ENCODE results near the gene MYO1D. TPM values are rescaled to one million over a fixed set of nuclear protein-coding genes. Genes with fewer than 3 reads are reported as not detected.

MYO1D gene
- total RNA-seq, 2 experiments from 2014 or later: 8.7 to 8.8 TPM

GRCh38 chr17:32503251-32504165, 373.4 kb downstream of the MYO1D start:
- Mint-ChIP-seq H3K4me3 (peak overlapping the region; percentile 46), H3K27ac (peak overlapping the region; percentile 97), H3K9me3 (ENCODE audit: low read depth) (peaks cover 4% of the 10 kb centered on the region), H3K27me3 (no peaks in the 10 kb centered on the region), H3K4me1 (peaks cover 73% of the 10 kb centered on the region), H3K36me3 (ENCODE audit: low read depth) (peaks cover 6% of the 10 kb centered on the region)
- intact Hi-C loops (cut with DNase I, micrococcal nuclease): loop anchor here (1.0 to 5.0 kb wide), 4 partner anchors 14 to 54 kb away; no protein-coding TSS in a partner anchor
- ChIA-PET CTCF (interaction anchor here (0.7 to 1.3 kb wide), 2 partner anchors 19 to 20 kb away, joined by 4 to 5 read pairs; no protein-coding TSS in a partner anchor), POLR2A (interaction anchor here (1.5 kb wide), 1 partner anchor 20 kb away, joined by 19 read pairs; no protein-coding TSS in a partner anchor)
- peak; percentile 71 for DNase-seq
- peak; percentile 93 for ATAC-seq

GRCh38 chr17:32502710-32503109, 374.2 kb downstream of the MYO1D start:
- ATAC-seq: no peak
- H3K36me3 Mint-ChIP-seq (ENCODE audit: low read depth): peaks cover 6% of the 10 kb centered on the region
- DNase-seq: no peak
- ChIA-PET POLR2A (no interaction called here), CTCF (no interaction called here)
- peaks cover 65% of the 10 kb centered on the region for H3K4me1 Mint-ChIP-seq
- H3K4me3 Mint-ChIP-seq: peak overlapping the region; percentile 46
- peaks cover 4% of the 10 kb centered on the region for H3K9me3 Mint-ChIP-seq (ENCODE audit: low read depth)
- H3K27ac Mint-ChIP-seq: peak overlapping the region; percentile 97
- intact Hi-C loops (cut with DNase I, micrococcal nuclease): loop anchor here (1.0 to 5.0 kb wide), 4 partner anchors 15 to 55 kb away; no protein-coding TSS in a partner anchor
- H3K27me3 Mint-ChIP-seq: no peaks in the 10 kb centered on the region

GRCh38 chr17:32502013-32502412, 374.9 kb downstream of the MYO1D start:
- H3K4me3 Mint-ChIP-seq: no peak overlapping the region
- POLR2A ChIA-PET: no interaction called here
- peak overlapping the region; percentile 97 for H3K27ac Mint-ChIP-seq
- CTCF ChIA-PET: interaction anchor here (1.3 kb wide), 1 partner anchor 13 kb away, joined by 6 read pairs; no protein-coding TSS in a partner anchor
- DNase-seq (peak; percentile 36), ATAC-seq (no peak)
- peaks cover 6% of the 10 kb centered on the region for H3K36me3 Mint-ChIP-seq (ENCODE audit: low read depth)
- H3K9me3 Mint-ChIP-seq (ENCODE audit: low read depth): peaks cover 4% of the 10 kb centered on the region
- intact Hi-C loops (cut with DNase I, micrococcal nuclease): loop anchor here in 1 of 2 experiments (5.0 kb wide), 1 partner anchor 55 kb away; no protein-coding TSS in a partner anchor
- peaks cover 58% of the 10 kb centered on the region for H3K4me1 Mint-ChIP-seq
- H3K27me3 Mint-ChIP-seq: no peaks in the 10 kb centered on the region

GRCh38 chr17:32498391-32498790, 378.5 kb downstream of the MYO1D start:
- DNase-seq (no peak), ATAC-seq (no peak)
- Mint-ChIP-seq H3K9me3 (ENCODE audit: low read depth) (no peaks in the 10 kb centered on the region), H3K4me1 (peaks cover 34% of the 10 kb centered on the region), H3K27me3 (no peaks in the 10 kb centered on the region), H3K36me3 (ENCODE audit: low read depth) (peaks cover 6% of the 10 kb centered on the region), H3K27ac (no peak overlapping the region), H3K4me3 (no peak overlapping the region)
- POLR2A ChIA-PET: interaction anchor here (0.6 kb wide), 1 partner anchor 9 kb away, joined by 5 read pairs; no protein-coding TSS in a partner anchor
- intact Hi-C loops (cut with DNase I, micrococcal nuclease): no loop called here
- CTCF ChIA-PET: interaction anchor here (0.6 to 1.0 kb wide), 2 partner anchors 9 to 340 kb away, joined by 3 to 5 read pairs; no protein-coding TSS in a partner anchor

- CTCF ChIA-PET: interaction anchor here (0.6 to 0.7 kb wide), 2 partner anchors 308 to 363 kb away, joined by 3 to 4 read pairs; no protein-coding TSS in a partner anchor
- Mint-ChIP-seq H3K36me3 (ENCODE audit: low read depth) (peaks cover 6% of the 10 kb centered on the region), H3K9me3 (ENCODE audit: low read depth) (no peaks in the 10 kb centered on the region), H3K4me1 (peaks cover 33% of the 10 kb centered on the region), H3K27ac (no peak overlapping the region), H3K27me3 (no peaks in the 10 kb centered on the region), H3K4me3 (no peak overlapping the region)
- intact Hi-C loops (cut with DNase I, micrococcal nuclease): no loop called here
- DNase-seq: no peak
- POLR2A ChIA-PET: interaction anchor here (0.6 kb wide), 1 partner anchor 13 kb away, joined by 5 read pairs; no protein-coding TSS in a partner anchor
- no peak for ATAC-seq
Measured at GRCh38 chr17:32497431-32498205, 379.3 kb downstream of the MYO1D start.

- H3K27me3 Mint-ChIP-seq: no peaks in the 10 kb centered on the region
- ChIA-PET POLR2A (interaction anchor here (0.6 to 1.6 kb wide), 2 partner anchors 9 to 14 kb away, joined by 5 read pairs; partner anchors contain the start of gene CDK5R1), CTCF (interaction anchor here (1.0 to 2.3 kb wide), 3 partner anchors 9 to 47 kb away, joined by 4 to 5 read pairs (median 4); no protein-coding TSS in a partner anchor)
- H3K9me3 Mint-ChIP-seq (ENCODE audit: low read depth): no peaks in the 10 kb centered on the region
- no peak overlapping the region for H3K27ac Mint-ChIP-seq
- H3K4me1 Mint-ChIP-seq: peaks cover 33% of the 10 kb centered on the region
- no peaks in the 10 kb centered on the region for H3K36me3 Mint-ChIP-seq (ENCODE audit: low read depth)
- H3K4me3 Mint-ChIP-seq: no peak overlapping the region
- ATAC-seq (no peak), DNase-seq (no peak)
- intact Hi-C loops (cut with DNase I, micrococcal nuclease): no loop called here
Measured at GRCh38 chr17:32496395-32497073, 380.4 kb downstream of the MYO1D start.

- intact Hi-C loops (cut with DNase I, micrococcal nuclease): no loop called here
- peak; percentile 51 for DNase-seq
- ChIA-PET POLR2A (interaction anchor here (1.6 kb wide), 1 partner anchor 9 kb away, joined by 5 read pairs; the partner anchor contains the start of gene CDK5R1), CTCF (interaction anchor here (0.7 to 2.3 kb wide), 5 partner anchors 8 to 1242 kb away, joined by 3 to 5 read pairs (median 4); no protein-coding TSS in a partner anchor)
- H3K9me3 Mint-ChIP-seq (ENCODE audit: low read depth): no peaks in the 10 kb centered on the region
- H3K27ac Mint-ChIP-seq: no peak overlapping the region
- H3K36me3 Mint-ChIP-seq (ENCODE audit: low read depth): peaks cover 6% of the 10 kb centered on the region
- H3K4me3 Mint-ChIP-seq: no peak overlapping the region
- ATAC-seq: peak; percentile 25
- no peaks in the 10 kb centered on the region for H3K27me3 Mint-ChIP-seq
- H3K4me1 Mint-ChIP-seq: peaks cover 37% of the 10 kb centered on the region
Measured at GRCh38 chr17:32495359-32496231, 381.3 kb downstream of the MYO1D start.

GRCh38 chr17:32494621-32495358, 382.1 kb downstream of the MYO1D start:
- H3K27ac Mint-ChIP-seq: no peak overlapping the region
- ChIA-PET CTCF (interaction anchor here (0.7 to 2.3 kb wide), 2 partner anchors 29 to 108 kb away, joined by 4 to 5 read pairs; no protein-coding TSS in a partner anchor), POLR2A (interaction anchor here (0.5 kb wide), 1 partner anchor 16 kb away, joined by 3 read pairs; no protein-coding TSS in a partner anchor)
- H3K9me3 Mint-ChIP-seq (ENCODE audit: low read depth): no peaks in the 10 kb centered on the region
- no peak overlapping the region for H3K4me3 Mint-ChIP-seq
- H3K27me3 Mint-ChIP-seq: no peaks in the 10 kb centered on the region
- H3K36me3 Mint-ChIP-seq (ENCODE audit: low read depth): peaks cover 12% of the 10 kb centered on the region
- ATAC-seq (no peak), DNase-seq (no peak)
- intact Hi-C loops (cut with DNase I, micrococcal nuclease): no loop called here
- H3K4me1 Mint-ChIP-seq: peaks cover 42% of the 10 kb centered on the region

- H3K9me3 Mint-ChIP-seq (ENCODE audit: low read depth): no peaks in the 10 kb centered on the region
- peaks cover 19% of the 10 kb centered on the region for H3K36me3 Mint-ChIP-seq (ENCODE audit: low read depth)
- H3K4me1 Mint-ChIP-seq: peaks cover 50% of the 10 kb centered on the region
- no peak overlapping the region for H3K27ac Mint-ChIP-seq
- DNase-seq (no peak), ATAC-seq (no peak)
- ChIA-PET POLR2A (no interaction called here), CTCF (no interaction called here)
- H3K4me3 Mint-ChIP-seq: no peak overlapping the region
- no peaks in the 10 kb centered on the region for H3K27me3 Mint-ChIP-seq
- intact Hi-C loops (cut with DNase I, micrococcal nuclease): no loop called here
Measured at GRCh38 chr17:32493976-32494513, 382.9 kb downstream of the MYO1D start.
